Stromal cell of bone marrow (primary cell): ENCODE results near the gene COX7A1.
"Not testable (repeated sequence)": the region's sequence is repeated elsewhere in the genome, so short reads cannot be mapped to it uniquely, and the experiment has no call there.

Experiments used
- DNase-seq: peaks from one replicate; pipeline ENCODE4 v3.0.0-alpha.2; 2012; ENCODE audit warnings: low read depth

COX7A1 gene

GRCh38 chr19:36141039-36141927, 11.0 kb downstream of the COX7A1 start:
- DNase-seq, result peak; percentile 66

GRCh38 chr19:36140304-36141038, 11.8 kb downstream of the COX7A1 start:
- no peak for DNase-seq

GRCh38 chr19:36139473-36140303, 12.6 kb downstream of the COX7A1 start, which contains the start of gene CAPNS1:
CAPNS1 (plus strand) TSS chr19:36140066; CDS start chr19:36141012, 946 bp downstream.
- DNase-seq, result peak; percentile 92

GRCh38 chr19:36139120-36139472, 13.2 kb downstream of the COX7A1 start:
- no peak for DNase-seq

- DNase-seq, result no peak
Observed at GRCh38 chr19:36136964-36137686, 15.1 kb downstream of the COX7A1 start.

GRCh38 chr19:36134867-36135266, 17.4 kb downstream of the COX7A1 start:
- not testable (repeated sequence) for DNase-seq

GRCh38 chr19:36131221-36131620, 21.0 kb downstream of the COX7A1 start:
- not testable (repeated sequence) for DNase-seq

- no peak for DNase-seq
Observed at GRCh38 chr19:36128392-36128736, 23.9 kb downstream of the COX7A1 start.

GRCh38 chr19:36125557-36125956, 26.7 kb downstream of the COX7A1 start:
- DNase-seq, result no peak

- DNase-seq, result no peak
Observed at GRCh38 chr19:36121486-36122124, 30.6 kb downstream of the COX7A1 start.

GRCh38 chr19:36120984-36121358, 31.3 kb downstream of the COX7A1 start:
- no peak for DNase-seq

- no peak for DNase-seq
Observed at GRCh38 chr19:36120092-36120983, 31.9 kb downstream of the COX7A1 start.

- no peak for DNase-seq
Observed at GRCh38 chr19:36116344-36116637, 36.0 kb downstream of the COX7A1 start.

- no peak for DNase-seq
Observed at GRCh38 chr19:36115453-36116343, 36.5 kb downstream of the COX7A1 start, which contains the start of gene TBCB. TBCB (plus strand) TSS chr19:36115468; CDS start chr19:36115561, 93 bp downstream.

GRCh38 chr19:36114721-36115452, 37.4 kb downstream of the COX7A1 start, which contains the start of gene POLR2I:
POLR2I (minus strand) TSS chr19:36114875; CDS start chr19:36114856, 19 bp downstream.
- DNase-seq, result peak; percentile 100

- DNase-seq, result no peak
Observed at GRCh38 chr19:36113894-36114720, 38.1 kb downstream of the COX7A1 start.

GRCh38 chr19:36113425-36113824, 38.8 kb downstream of the COX7A1 start:
- no peak for DNase-seq
